Measurements from ENCODE around the gene ALG8. TPM values are rescaled to one million over a fixed set of nuclear protein-coding genes. Genes with fewer than 3 reads are reported as not detected.

ALG8 gene
- polyA plus RNA-seq, 4 donors, result 10.0 to 39.0 (median 19.6) TPM

DNA sequence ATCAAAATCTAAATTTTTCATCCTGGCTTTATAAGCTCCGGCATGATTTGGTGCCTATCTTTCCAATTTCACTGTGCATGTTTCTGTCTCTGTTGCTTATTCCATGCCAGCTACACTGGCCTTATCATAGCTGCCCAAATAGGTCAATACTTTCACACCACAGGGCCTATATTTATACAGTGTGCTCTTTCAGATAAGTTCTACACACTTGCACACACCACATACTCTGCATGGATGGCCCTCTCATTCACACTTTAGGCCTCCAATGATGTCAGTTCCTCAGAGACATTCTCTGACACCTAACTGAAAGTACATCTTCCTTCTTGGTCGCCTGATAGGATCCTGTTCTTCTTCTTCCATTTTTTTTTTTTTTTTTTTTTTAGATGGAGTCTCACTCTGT lies 7.0 kb downstream of the ALG8 start:
- no peak for DNase-seq
- H3K27me3 ChIP-seq (ENCODE audit: control insufficient read depth in 3 of 3, insufficient read depth in 3 of 3, low read length in 3 of 3), result no peaks in the 10 kb centered on the region
- FAIRE-seq, result no peak
- H3K4me1 ChIP-seq (ENCODE audit: control insufficient read depth in 3 of 3, insufficient read depth in 2 of 3, low read depth in 1 of 3, low read length in 2 of 3), result no peaks in the 10 kb centered on the region
- H3K27ac ChIP-seq (ENCODE audit: low read depth in 1 of 3, low read length in 2 of 3), result no peak overlapping the region
- peaks cover 0 to 14% (median 0%) of the 10 kb centered on the region in 3 donors for H3K36me3 ChIP-seq (ENCODE audit: control insufficient read depth in 3 of 3, insufficient read depth in 2 of 3, low read depth in 1 of 3, low read length in 3 of 3)
- H3K4me3 ChIP-seq (ENCODE audit: low read depth in 1 of 3, low read length in 3 of 3), result no peak overlapping the region
- H3K9me3 ChIP-seq (ENCODE audit: control insufficient read depth in 2 of 2, insufficient read depth in 1 of 2, low read depth in 1 of 2, low read length in 1 of 2), result no peaks in the 10 kb centered on the region
- 89 to 94% (median 91%) methylated on average over 2 of the region's 2 CpGs for WGBS, 3 donors

DNA sequence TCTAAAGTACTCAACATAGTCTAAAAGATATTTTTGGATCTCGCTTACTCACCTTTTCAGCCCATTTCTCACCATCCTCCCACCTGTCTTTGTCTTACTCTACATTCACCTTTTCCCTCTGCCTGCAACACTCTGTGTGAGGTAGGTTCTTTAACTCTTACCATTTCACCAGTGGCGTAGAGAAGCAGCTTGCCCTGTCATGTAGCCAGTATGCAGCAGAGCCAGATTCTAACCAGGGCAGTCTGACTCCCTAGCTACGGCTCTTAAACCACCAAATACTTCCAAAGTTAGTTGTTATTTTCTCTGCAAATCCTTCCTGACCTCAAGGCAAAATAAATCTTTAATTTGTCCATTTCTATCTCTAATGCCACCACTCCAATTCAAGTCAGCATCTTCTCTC lies 7.5 kb downstream of the ALG8 start:
- Histone ChIP-seq H3K27ac (ENCODE audit: low read depth in 1 of 3, low read length in 2 of 3) (no peak overlapping the region), H3K27me3 (ENCODE audit: control insufficient read depth in 3 of 3, insufficient read depth in 3 of 3, low read length in 3 of 3) (no peaks in the 10 kb centered on the region), H3K9me3 (ENCODE audit: control insufficient read depth in 2 of 2, insufficient read depth in 1 of 2, low read depth in 1 of 2, low read length in 1 of 2) (no peaks in the 10 kb centered on the region), H3K4me3 (ENCODE audit: low read depth in 1 of 3, low read length in 3 of 3) (no peak overlapping the region), H3K36me3 (ENCODE audit: control insufficient read depth in 3 of 3, insufficient read depth in 2 of 3, low read depth in 1 of 3, low read length in 3 of 3) (peaks cover 0 to 14% (median 0%) of the 10 kb centered on the region in 3 donors), H3K4me1 (ENCODE audit: control insufficient read depth in 3 of 3, insufficient read depth in 2 of 3, low read depth in 1 of 3, low read length in 2 of 3) (no peaks in the 10 kb centered on the region)
- DNase-seq, result no peak
- 63 to 79% (median 64%) methylated on average over 3 of the region's 3 CpGs for WGBS, 3 donors
- no peak for FAIRE-seq

DNA sequence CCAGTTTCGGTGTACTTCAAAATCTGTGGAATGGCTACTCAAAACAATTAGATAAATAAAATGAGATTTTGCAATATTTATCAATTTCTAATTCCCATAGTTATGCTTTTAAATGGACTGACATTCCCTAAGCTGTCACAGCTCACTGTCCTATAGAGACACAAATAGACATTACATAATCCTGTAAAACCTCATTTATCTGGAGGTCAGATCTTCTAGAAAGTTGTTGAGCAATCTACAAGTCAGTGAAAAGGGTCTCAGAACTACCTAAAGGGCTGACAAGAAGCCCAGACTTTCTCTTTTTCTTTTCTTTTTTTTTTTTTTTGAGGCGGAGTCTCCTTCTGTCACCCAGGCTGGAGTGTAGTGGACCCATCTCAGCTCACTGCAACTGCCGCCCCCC lies 12.0 kb downstream of the ALG8 start:
- no peak for FAIRE-seq
- DNase-seq, result no peak
- no peak overlapping the region for H3K4me3 ChIP-seq (ENCODE audit: low read depth in 1 of 3, low read length in 3 of 3)
- H3K27ac ChIP-seq (ENCODE audit: low read depth in 1 of 3, low read length in 2 of 3), result no peak overlapping the region
- H3K27me3 ChIP-seq (ENCODE audit: control insufficient read depth in 3 of 3, insufficient read depth in 3 of 3, low read length in 3 of 3), result no peaks in the 10 kb centered on the region
- 94 to 100% (median 99%) methylated on average over 3 of the region's 3 CpGs for WGBS, 3 donors
- no peaks in the 10 kb centered on the region for H3K4me1 ChIP-seq (ENCODE audit: control insufficient read depth in 3 of 3, insufficient read depth in 2 of 3, low read depth in 1 of 3, low read length in 2 of 3)
- peaks cover 0 to 10% (median 0%) of the 10 kb centered on the region in 3 donors for H3K36me3 ChIP-seq (ENCODE audit: control insufficient read depth in 3 of 3, insufficient read depth in 2 of 3, low read depth in 1 of 3, low read length in 3 of 3)
- no peaks in the 10 kb centered on the region for H3K9me3 ChIP-seq (ENCODE audit: control insufficient read depth in 2 of 2, insufficient read depth in 1 of 2, low read depth in 1 of 2, low read length in 1 of 2)

DNA sequence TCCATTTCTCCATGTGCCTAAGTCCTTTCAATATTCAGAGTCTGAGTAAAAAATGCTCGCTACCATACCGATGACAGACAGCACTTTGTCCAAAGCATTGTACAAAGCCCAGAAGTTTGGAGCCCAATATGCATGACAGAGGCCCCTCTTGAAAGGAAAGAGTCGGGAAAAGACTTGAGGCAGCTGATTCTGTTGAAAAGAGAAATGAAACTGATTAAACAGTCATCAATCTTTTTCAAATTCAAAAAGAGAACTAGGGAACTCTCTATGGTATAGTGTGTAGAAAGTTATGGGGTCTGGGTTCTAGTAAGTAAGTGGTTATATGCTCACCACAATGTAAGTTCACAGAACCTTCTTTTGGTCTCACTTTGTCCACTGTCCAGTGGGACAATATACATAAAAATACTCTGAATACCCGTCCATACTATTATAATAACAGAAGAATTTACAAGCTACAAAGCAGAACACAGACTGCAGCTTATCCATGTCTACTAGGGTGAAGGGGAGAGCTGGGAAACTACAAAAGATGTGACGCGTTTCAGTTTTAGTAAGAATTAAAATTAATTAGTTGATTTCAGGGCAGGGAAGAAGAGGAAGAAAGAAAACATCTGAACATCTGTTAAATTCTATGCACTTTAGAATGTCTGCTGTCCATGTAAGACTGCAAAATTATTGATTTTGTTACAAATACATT lies 26.7 kb downstream of the ALG8 start:
- no peak overlapping the region for H3K27ac ChIP-seq (ENCODE audit: low read depth in 1 of 3, low read length in 2 of 3)
- H3K9me3 ChIP-seq (ENCODE audit: control insufficient read depth in 2 of 2, insufficient read depth in 1 of 2, low read depth in 1 of 2, low read length in 1 of 2), result no peaks in the 10 kb centered on the region
- DNase-seq (no peak), FAIRE-seq (no peak)
- no peak overlapping the region for H3K4me3 ChIP-seq (ENCODE audit: low read depth in 1 of 3, low read length in 3 of 3)
- 80 to 95% (median 89%) methylated on average over 6 of the region's 6 CpGs for WGBS, 3 donors
- H3K27me3 ChIP-seq (ENCODE audit: control insufficient read depth in 3 of 3, insufficient read depth in 3 of 3, low read length in 3 of 3), result no peaks in the 10 kb centered on the region
- peaks cover 3 to 25% (median 11%) of the 10 kb centered on the region in 3 donors for H3K36me3 ChIP-seq (ENCODE audit: control insufficient read depth in 3 of 3, insufficient read depth in 2 of 3, low read depth in 1 of 3, low read length in 3 of 3)
- no peaks in the 10 kb centered on the region for H3K4me1 ChIP-seq (ENCODE audit: control insufficient read depth in 3 of 3, insufficient read depth in 2 of 3, low read depth in 1 of 3, low read length in 2 of 3)

DNA sequence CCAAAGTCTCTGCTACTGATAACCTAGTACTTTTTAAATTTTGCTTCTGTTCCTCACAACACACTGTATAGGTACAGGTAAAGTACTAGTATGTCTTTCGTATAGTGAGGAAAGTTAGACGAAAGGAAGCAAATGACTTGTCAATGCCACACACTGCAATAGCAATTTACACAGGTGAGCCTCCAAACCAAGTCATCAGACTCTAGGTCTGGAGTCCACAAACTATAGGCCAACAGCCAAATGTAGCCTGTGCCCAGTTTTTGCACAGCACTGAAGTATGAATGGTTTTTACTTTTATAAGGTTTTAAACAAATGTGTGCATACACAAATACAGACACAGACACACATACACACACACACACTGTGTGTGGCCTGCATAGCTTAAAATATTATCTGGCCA lies 28.1 kb downstream of the ALG8 start:
- WGBS, 3 donors, result 94 to 97% (median 96%) methylated on average over 2 of the region's 2 CpGs
- H3K36me3 ChIP-seq (ENCODE audit: control insufficient read depth in 3 of 3, insufficient read depth in 2 of 3, low read depth in 1 of 3, low read length in 3 of 3), result peaks cover 3 to 20% (median 11%) of the 10 kb centered on the region in 3 donors

DNA sequence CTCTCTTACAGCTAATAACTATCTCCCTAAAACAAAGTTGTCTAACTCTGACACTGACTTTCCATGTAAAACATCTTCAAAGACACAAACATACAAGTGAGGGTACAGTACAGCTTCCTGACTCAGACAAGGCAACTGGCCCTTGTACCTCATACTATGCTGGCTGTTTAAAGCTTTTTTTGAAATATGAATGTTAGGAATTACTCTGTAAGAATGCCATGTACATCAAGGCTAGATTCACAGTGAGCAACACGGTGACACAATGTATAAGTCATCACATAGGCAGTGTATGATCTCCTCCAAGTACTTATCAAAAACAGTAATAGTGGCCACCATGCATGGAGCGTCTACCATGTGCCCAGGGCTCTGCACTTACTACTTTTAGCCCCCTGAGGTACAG lies 28.6 kb downstream of the ALG8 start:
- whole genome bisulfite sequencing, 3 donors, result 95 to 97% (median 96%) methylated on average over 2 of the region's 2 CpGs
- no peaks in the 10 kb centered on the region for H3K27me3 ChIP-seq (ENCODE audit: control insufficient read depth in 3 of 3, insufficient read depth in 3 of 3, low read length in 3 of 3)
- no peak for FAIRE-seq
- no peak for DNase-seq
- no peak overlapping the region for H3K4me3 ChIP-seq (ENCODE audit: low read depth in 1 of 3, low read length in 3 of 3)
- H3K27ac ChIP-seq (ENCODE audit: low read depth in 1 of 3, low read length in 2 of 3), result no peak overlapping the region
- no peaks in the 10 kb centered on the region for H3K9me3 ChIP-seq (ENCODE audit: control insufficient read depth in 2 of 2, insufficient read depth in 1 of 2, low read depth in 1 of 2, low read length in 1 of 2)
- peaks cover 3 to 18% (median 11%) of the 10 kb centered on the region in 3 donors for H3K36me3 ChIP-seq (ENCODE audit: control insufficient read depth in 3 of 3, insufficient read depth in 2 of 3, low read depth in 1 of 3, low read length in 3 of 3)
- H3K4me1 ChIP-seq (ENCODE audit: control insufficient read depth in 3 of 3, insufficient read depth in 2 of 3, low read depth in 1 of 3, low read length in 2 of 3), result no peaks in the 10 kb centered on the region

More for the DNA sequence above, 28.1 kb downstream of the ALG8 start:
- Histone ChIP-seq H3K4me3 (ENCODE audit: low read depth in 1 of 3, low read length in 3 of 3) (no peak overlapping the region), H3K4me1 (ENCODE audit: control insufficient read depth in 3 of 3, insufficient read depth in 2 of 3, low read depth in 1 of 3, low read length in 2 of 3) (no peaks in the 10 kb centered on the region), H3K9me3 (ENCODE audit: control insufficient read depth in 2 of 2, insufficient read depth in 1 of 2, low read depth in 1 of 2, low read length in 1 of 2) (no peaks in the 10 kb centered on the region), H3K27ac (ENCODE audit: low read depth in 1 of 3, low read length in 2 of 3) (no peak overlapping the region), H3K27me3 (ENCODE audit: control insufficient read depth in 3 of 3, insufficient read depth in 3 of 3, low read length in 3 of 3) (no peaks in the 10 kb centered on the region)
- FAIRE-seq, result no peak
- no peak for DNase-seq

DNA sequence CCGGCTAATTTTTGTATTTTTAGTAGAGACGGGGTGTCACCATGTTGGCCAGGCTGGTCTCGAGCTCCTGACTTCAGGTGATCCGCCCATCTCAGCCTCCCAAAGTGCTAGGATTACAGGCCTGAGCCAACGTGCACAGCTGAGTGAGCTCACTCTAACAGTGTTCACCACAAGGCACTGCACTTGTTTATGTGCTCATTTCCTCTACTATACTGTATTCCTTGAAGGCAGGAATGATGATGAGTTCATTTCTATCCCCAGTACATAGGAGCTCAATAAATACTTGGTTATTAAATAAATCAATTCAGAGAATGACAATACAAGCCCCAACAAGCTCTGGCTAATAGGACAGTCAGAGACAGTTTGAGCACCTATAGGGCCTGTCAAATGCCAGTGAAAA lies 29.1 kb downstream of the ALG8 start:
- H3K27me3 ChIP-seq (ENCODE audit: control insufficient read depth in 3 of 3, insufficient read depth in 3 of 3, low read length in 3 of 3), result no peaks in the 10 kb centered on the region
- no peaks in the 10 kb centered on the region for H3K9me3 ChIP-seq (ENCODE audit: control insufficient read depth in 2 of 2, insufficient read depth in 1 of 2, low read depth in 1 of 2, low read length in 1 of 2)
- H3K4me3 ChIP-seq (ENCODE audit: low read depth in 1 of 3, low read length in 3 of 3), result no peak overlapping the region
- no peaks in the 10 kb centered on the region for H3K4me1 ChIP-seq (ENCODE audit: control insufficient read depth in 3 of 3, insufficient read depth in 2 of 3, low read depth in 1 of 3, low read length in 2 of 3)
- DNase-seq (no peak), FAIRE-seq (no peak)
- 90 to 95% (median 94%) methylated on average over 5 of the region's 5 CpGs for WGBS, 3 donors
- no peak overlapping the region for H3K27ac ChIP-seq (ENCODE audit: low read depth in 1 of 3, low read length in 2 of 3)
- peaks cover 3 to 22% (median 11%) of the 10 kb centered on the region in 3 donors for H3K36me3 ChIP-seq (ENCODE audit: control insufficient read depth in 3 of 3, insufficient read depth in 2 of 3, low read depth in 1 of 3, low read length in 3 of 3)

DNA sequence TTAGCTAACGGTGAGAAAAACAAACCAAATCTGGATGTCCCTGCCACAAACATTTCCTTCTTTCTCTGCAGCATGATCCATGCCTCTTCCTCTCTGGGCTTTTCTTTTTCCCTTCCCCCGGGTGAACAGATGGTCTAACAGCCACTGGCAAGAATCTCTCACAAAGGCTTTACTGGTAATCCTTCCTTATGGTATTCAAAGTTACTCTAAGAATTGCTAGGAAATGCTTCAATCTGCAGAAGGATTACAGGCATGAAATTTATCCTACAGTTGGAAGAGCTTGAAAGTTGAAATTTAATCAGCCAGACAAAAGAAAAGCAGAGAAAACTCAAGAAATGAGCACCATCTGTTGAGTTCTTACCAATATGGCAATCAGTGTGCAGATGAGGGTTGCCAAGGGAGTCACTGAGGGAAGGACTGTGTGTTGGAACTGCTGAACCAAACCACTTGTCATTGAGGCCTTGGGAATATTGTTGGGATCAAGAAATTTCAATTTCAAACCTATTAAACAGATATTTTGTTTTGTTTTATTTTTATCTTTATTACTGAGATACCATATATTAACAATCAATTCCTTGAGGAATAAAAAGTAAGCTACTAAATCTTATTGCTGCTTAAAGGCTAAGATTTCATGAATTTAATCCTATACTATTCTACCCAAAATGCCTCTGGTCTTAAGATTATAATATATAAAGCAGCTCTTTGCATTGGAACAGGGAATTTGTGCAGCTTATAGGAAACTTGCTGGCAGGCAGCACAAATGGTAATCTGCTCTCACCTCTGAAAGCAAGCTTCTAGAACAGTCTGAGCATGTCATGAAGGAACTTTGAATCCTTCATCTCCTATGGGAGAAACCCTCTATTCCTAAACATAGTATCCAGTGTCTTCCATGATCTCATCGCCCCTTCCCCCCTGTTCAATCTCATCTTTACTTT lies 30.1 kb downstream of the ALG8 start:
- DNase-seq (no peak), FAIRE-seq (no peak)
- 77 to 93% (median 90%) methylated on average over 3 of the region's 3 CpGs for WGBS, 3 donors
- Histone ChIP-seq H3K27ac (ENCODE audit: low read depth in 1 of 3, low read length in 2 of 3) (no peak overlapping the region), H3K4me3 (ENCODE audit: low read depth in 1 of 3, low read length in 3 of 3) (no peak overlapping the region), H3K27me3 (ENCODE audit: control insufficient read depth in 3 of 3, insufficient read depth in 3 of 3, low read length in 3 of 3) (no peaks in the 10 kb centered on the region), H3K4me1 (ENCODE audit: control insufficient read depth in 3 of 3, insufficient read depth in 2 of 3, low read depth in 1 of 3, low read length in 2 of 3) (no peaks in the 10 kb centered on the region), H3K9me3 (ENCODE audit: control insufficient read depth in 2 of 2, insufficient read depth in 1 of 2, low read depth in 1 of 2, low read length in 1 of 2) (no peaks in the 10 kb centered on the region), H3K36me3 (ENCODE audit: control insufficient read depth in 3 of 3, insufficient read depth in 2 of 3, low read depth in 1 of 3, low read length in 3 of 3) (peaks cover 3 to 19% (median 11%) of the 10 kb centered on the region in 3 donors)
